IMR-90 (cell line): ENCODE data around the gene NACC1. TPM values are rescaled to one million over a fixed set of nuclear protein-coding genes. Genes with fewer than 3 reads are reported as not detected.

Experiments used
- ATAC-seq: fragments of 200-7000 bp; cut with Tn5 transposase; 2 replicates; pipeline ENCODE4 v1.9.1; 2020; ENCODE audit warnings: low read depth, mild to moderate bottlenecking, moderate library complexity
- BruUV-seq: library from RNA; stranded (reverse); fragments of 400-500 nt; replicated peaks from 2 replicates; lab custom pipeline; 2021; lab: Mats Ljungman, UMichigan
- CTCF ChIA-PET: fragments of 300-600 bp; formaldehyde crosslinking; extraction: SDS; loops from one replicate; lab custom pipeline; 2021; ENCODE audit warnings: antibody characterized with exemption; lab: Yijun Ruan, JAX
- POLR2A ChIA-PET: fragments of 300-600 bp; sonication (Branson Sonifier 250); formaldehyde crosslinking; loops from one replicate; lab custom pipeline; 2022; ENCODE audit warnings: antibody characterized with exemption; ENCODE audit not compliant: unreplicated experiment; lab: Charles Lee
- DNase-seq: peaks from one replicate; pipeline ENCODE4 v3.0.0; 2013
- H2AFZ ChIP-seq: replicated peaks from 2 replicates; pipeline ENCODE3; 2013; ENCODE audit warnings: low read length, mild to moderate bottlenecking; ENCODE audit not compliant: poor library complexity
- H2AK5ac ChIP-seq: 2 replicates; pipeline ENCODE4 v1.6.1; 2013; ENCODE audit warnings: low read depth, low read length, inconsistent platforms
- H2AK9ac ChIP-seq: replicated peaks from 2 replicates; pipeline ENCODE3; 2013; ENCODE audit warnings: mild to moderate bottlenecking, low read depth, low read length, moderate library complexity; ENCODE audit not compliant: poor library complexity
- H2BK120ac ChIP-seq: 2 replicates; pipeline ENCODE4 v1.6.1; 2013; ENCODE audit warnings: low read depth, low read length, inconsistent platforms
- H2BK15ac ChIP-seq: 3 replicates; pipeline ENCODE4 v1.6.1; 2013; ENCODE audit warnings: low read depth, low read length, inconsistent platforms
- H2BK20ac ChIP-seq: 2 replicates; pipeline ENCODE4 v1.6.1; 2013; ENCODE audit warnings: low read depth, mild to moderate bottlenecking, inconsistent platforms, low read length, moderate library complexity
- H2BK5ac ChIP-seq: 2 replicates; pipeline ENCODE4 v1.6.1; 2013; ENCODE audit warnings: mild to moderate bottlenecking, low read depth, low read length, inconsistent platforms; ENCODE audit not compliant: poor library complexity, severe bottlenecking
- H3K14ac ChIP-seq: replicated peaks from 2 replicates; pipeline ENCODE4 v1.6.1; 2013; ENCODE audit warnings: low read depth, low read length, inconsistent platforms
- H3K18ac ChIP-seq: 2 replicates; pipeline ENCODE4 v1.6.1; 2013; ENCODE audit warnings: low read depth, low read length, control low read depth
- H3K23ac ChIP-seq: 2 replicates; pipeline ENCODE4 v1.6.1; 2013; ENCODE audit warnings: low read depth, low read length, inconsistent platforms
- H3K27ac ChIP-seq: 2 replicates; pipeline ENCODE4 v1.5.1; 2013; ENCODE audit warnings: mild to moderate bottlenecking, control low read depth, low read length; ENCODE audit not compliant: insufficient read depth
- H3K27me3 ChIP-seq: 2 replicates; pipeline ENCODE4 v1.6.1; 2013; ENCODE audit warnings: low read length; ENCODE audit not compliant: control insufficient read depth, insufficient read depth
- H3K36me3 ChIP-seq: 2 replicates; pipeline ENCODE4 v1.6.1; 2013; ENCODE audit warnings: low read length, mixed read lengths; ENCODE audit not compliant: control insufficient read depth, insufficient read depth
- H3K4ac ChIP-seq: 2 replicates; pipeline ENCODE4 v1.6.1; 2013; ENCODE audit warnings: low read depth, low read length, inconsistent platforms
- H3K4me1 ChIP-seq: 2 replicates; pipeline ENCODE4 v1.6.1; 2013; ENCODE audit warnings: low read length, mixed read lengths; ENCODE audit not compliant: control insufficient read depth, insufficient read depth
- H3K4me2 ChIP-seq: 2 replicates; pipeline ENCODE4 v1.6.1; 2013; ENCODE audit warnings: low read depth, mild to moderate bottlenecking, control low read depth, low read length, moderate library complexity
- H3K4me3 ChIP-seq: 2 replicates; pipeline ENCODE4 v1.5.1; 2013; ENCODE audit warnings: low read depth, mild to moderate bottlenecking, control low read depth, low read length, moderate library complexity; ENCODE audit not compliant: insufficient read depth
- H3K56ac ChIP-seq: 2 replicates; pipeline ENCODE4 v1.6.1; 2013; ENCODE audit warnings: low read length, inconsistent platforms; ENCODE audit not compliant: insufficient read depth; ENCODE audit errors: extremely low read depth
- H3K79me1 ChIP-seq, 2 experiments: 2 replicates each; pipeline ENCODE4 v1.6.1; 2013; ENCODE audit warnings: low read length in 2 of 2, inconsistent platforms in 1 of 2, low read depth in 1 of 2
- H3K9ac ChIP-seq: 2 replicates; pipeline ENCODE4 v1.6.1; 2013; ENCODE audit warnings: low read depth, low read length, control low read depth
- H3K9me1 ChIP-seq: 2 replicates; pipeline ENCODE4 v1.6.1; 2013; ENCODE audit warnings: low read length, inconsistent platforms; ENCODE audit not compliant: insufficient read depth
- H3K9me3 ChIP-seq: 2 replicates; pipeline ENCODE4 v1.6.1; 2013; ENCODE audit warnings: low read length; ENCODE audit not compliant: control insufficient read depth, insufficient read depth
- H4K20me1 ChIP-seq: 2 replicates; pipeline ENCODE4 v1.6.1; 2013; ENCODE audit warnings: low read length, inconsistent platforms; ENCODE audit not compliant: insufficient read depth
- H4K5ac ChIP-seq: 2 replicates; pipeline ENCODE4 v1.6.1; 2013; ENCODE audit warnings: mild to moderate bottlenecking, low read depth, low read length, control low read depth
- H4K8ac ChIP-seq, 2 experiments: 2 replicates each; pipeline ENCODE4 v1.6.1; 2013; ENCODE audit warnings: low read depth in 2 of 2, low read length in 2 of 2, control low read depth in 1 of 2, inconsistent platforms in 1 of 2
- H4K91ac ChIP-seq: 2 replicates; pipeline ENCODE4 v1.6.1; 2013; ENCODE audit warnings: low read depth, low read length, inconsistent platforms; ENCODE audit not compliant: insufficient read depth
- BHLHE40 ChIP-seq: fragments of 150-350 bp; IDR thresholded peaks from 2 replicates; pipeline ENCODE4 v1.6.1; 2016; ENCODE audit warnings: mild to moderate bottlenecking, low read depth, low read length
- CEBPB ChIP-seq: IDR thresholded peaks from 2 replicates; pipeline ENCODE4 v1.6.1; 2012; ENCODE audit warnings: low read depth, low read length, improper control_type of control experiment
- CHD1 ChIP-seq: IDR thresholded peaks from 2 replicates; pipeline ENCODE4 v1.6.1; 2012; ENCODE audit warnings: low read depth, low read length, improper control_type of control experiment
- ELK1 ChIP-seq: fragments of 150-350 bp; IDR thresholded peaks from 2 replicates; pipeline ENCODE4 v1.6.1; 2016; ENCODE audit warnings: low read depth, mild to moderate bottlenecking, low read length, moderate library complexity, borderline replicate concordance
- MAFK ChIP-seq: IDR thresholded peaks from 2 replicates; pipeline ENCODE4 v1.6.1; 2012; ENCODE audit warnings: low read depth, low read length, improper control_type of control experiment
- MAZ ChIP-seq: IDR thresholded peaks from 2 replicates; pipeline ENCODE4 v1.6.1; 2012; ENCODE audit warnings: low read depth, mild to moderate bottlenecking, low read length, improper control_type of control experiment, moderate library complexity, borderline replicate concordance
- MXI1 ChIP-seq: IDR thresholded peaks from 2 replicates; pipeline ENCODE4 v1.6.1; 2012; ENCODE audit warnings: low read depth, mild to moderate bottlenecking, low read length, moderate library complexity, borderline replicate concordance
- POLR2A ChIP-seq: IDR thresholded peaks from 2 replicates; pipeline ENCODE4 v1.6.1; 2012; ENCODE audit warnings: mild to moderate bottlenecking, low read depth, low read length
- RAD21 ChIP-seq: IDR thresholded peaks from 2 replicates; pipeline ENCODE4 v1.6.1; 2012; ENCODE audit warnings: low read length, improper control_type of control experiment
- RCOR1 ChIP-seq: IDR thresholded peaks from 2 replicates; pipeline ENCODE4 v1.6.1; 2012; ENCODE audit warnings: mild to moderate bottlenecking, low read length, improper control_type of control experiment; ENCODE audit not compliant: insufficient replicate concordance
- SMC3 ChIP-seq: fragments of 150-350 bp; IDR thresholded peaks from 2 replicates; pipeline ENCODE4 v1.6.1; 2016; ENCODE audit warnings: low read depth, mild to moderate bottlenecking, antibody characterized with exemption, low read length, moderate library complexity
- USF2 ChIP-seq: fragments of 150-350 bp; IDR thresholded peaks from 2 replicates; pipeline ENCODE4 v1.6.1; 2017; ENCODE audit warnings: mild to moderate bottlenecking, antibody characterized with exemption, low read length, low read depth
- WGBS, 2 experiments: methylation state at CpG; one replicate each; pipeline versions ENCODE4 v1.1.5 to v1.1.7; 2013; ENCODE audit warnings: missing lambda C conversion rate in 2 of 2; ENCODE audit not compliant: insufficient read length in 1 of 2; ENCODE audit errors: extremely low coverage in 2 of 2; 5-methylcytosine and 5-hydroxymethylcytosine counted together
- dilution Hi-C: fragments of 300-500 bp; cut with HindIII; formaldehyde crosslinking; loops from one replicate; pipeline ENCODE4 v1.14.3; 2018; ENCODE audit warnings: low sequenced_read_pairs; ENCODE audit not compliant: unreplicated experiment
- in situ Hi-C: fragments of 300-500 bp; cut with MboI; formaldehyde crosslinking; loops from 3 replicates; pipeline ENCODE4 v1.14.3; 2019; ENCODE audit warnings: low sequenced_read_pairs, inconsistent platforms, mixed read lengths
- intact Hi-C: fragments of 100-400 bp; cut with micrococcal nuclease; formaldehyde crosslinking; loops from 2 replicates; pipeline ENCODE4 v1.10.0; 2022
- polyA plus RNA-seq, 3 experiments: library from polyadenylated mRNA; depleted of rRNA; stranded (reverse); fragments of >200 nt; gene quantifications; 2 replicates each; pipeline ENCODE4 v1.2.3, GENCODE V29; 2012; ENCODE audit warnings: low replicate concordance in 1 of 3
- total RNA-seq: library from RNA; depleted of rRNA; stranded (reverse); fragments of >200 nt; gene quantifications from 2 replicates; pipeline ENCODE4 v1.2.3, GENCODE V29; 2012
- TF ChIP-seq, protein P1 (sequence below): conservative IDR thresholded peaks from 2 replicates; pipeline ENCODE4 v1.5.1; 2012; ENCODE audit warnings: mild to moderate bottlenecking, low read depth, low read length, improper control_type of control experiment

NACC1 gene
- total and polyA plus RNA-seq, 2 of the 4 experiments (the other 2 are of a cell fraction) = 42.5 to 181 TPM

- peak overlapping the region; percentile 94 for H3K23ac ChIP-seq
- H2BK120ac ChIP-seq = peak overlapping the region; percentile 99
- peak overlapping the region; percentile 93 to 96 for H4K8ac ChIP-seq
- H3K9me3 ChIP-seq = no peaks in the 10 kb centered on the region
- H3K4me3 ChIP-seq = no peak overlapping the region
- H3K56ac ChIP-seq = peak overlapping the region; percentile 96
- peak; percentile 83 for DNase-seq
- H2BK15ac ChIP-seq = peak overlapping the region; percentile 99; the same call in 2 of the 3 replicates
- intact Hi-C loops (loop anchor here (1.0 to 5.0 kb wide), 2 partner anchors 8 to 44 kb away; no protein-coding TSS in a partner anchor), dilution Hi-C loops (no loop called here), in situ Hi-C loops (no loop called here)
- peak overlapping the region; percentile 89 for H2AFZ ChIP-seq
- 0% methylated on average over 7 of the region's 20 CpGs; no CpG with 5 or more reads in 1 of the 2 experiments for WGBS, 2 experiments
- ChIA-PET CTCF (interaction anchor here (0.9 kb wide), 1 partner anchor 99 kb away, joined by 3 read pairs; no protein-coding TSS in a partner anchor), POLR2A (interaction anchor here (0.6 to 1.4 kb wide), 3 partner anchors 10 to 11 kb away, joined by 3 to 4 read pairs (median 4); no protein-coding TSS in a partner anchor)
- H2BK5ac ChIP-seq = peak overlapping the region; percentile 96
- H4K91ac ChIP-seq = peak overlapping the region; percentile 93
- H3K9ac ChIP-seq = peak overlapping the region; percentile 71
- peak overlapping the region; percentile 98 for H2AK5ac ChIP-seq
- H4K5ac ChIP-seq = peak overlapping the region; percentile 94
- peak overlapping the region; percentile 98 for H3K27ac ChIP-seq
- peak overlapping the region; percentile 97 for H3K14ac ChIP-seq
- peak overlapping the region; percentile 99 for H2AK9ac ChIP-seq
- H3K4ac ChIP-seq = peak overlapping the region; percentile 99
- no peaks in the 10 kb centered on the region for H3K27me3 ChIP-seq
- H3K4me1 ChIP-seq = peaks cover 28% of the 10 kb centered on the region
- peak overlapping the region; percentile 80 for H3K4me2 ChIP-seq
- H2BK20ac ChIP-seq = peak overlapping the region; percentile 97
- H3K9me1 ChIP-seq = peaks cover 3% of the 10 kb centered on the region; the same call in 1 of the 2 replicates
- H4K20me1 ChIP-seq = no peaks in the 10 kb centered on the region
- peak overlapping the region; percentile 87 for H3K18ac ChIP-seq
- ATAC-seq = peak; percentile 53
- H3K36me3 ChIP-seq = no peaks in the 10 kb centered on the region
- peaks cover 0 to 41% of the 10 kb centered on the region in 2 experiments; a peak in 2 of 4 replicates for H3K79me1 ChIP-seq
- BruUV-seq = no TSS peak
- peak; percentile 72 for TF ChIP-seq RCOR1
- TF ChIP-seq MAZ = peak; percentile 78
- TF ChIP-seq ELK1 = no peak
- TF ChIP-seq, protein P1, sequence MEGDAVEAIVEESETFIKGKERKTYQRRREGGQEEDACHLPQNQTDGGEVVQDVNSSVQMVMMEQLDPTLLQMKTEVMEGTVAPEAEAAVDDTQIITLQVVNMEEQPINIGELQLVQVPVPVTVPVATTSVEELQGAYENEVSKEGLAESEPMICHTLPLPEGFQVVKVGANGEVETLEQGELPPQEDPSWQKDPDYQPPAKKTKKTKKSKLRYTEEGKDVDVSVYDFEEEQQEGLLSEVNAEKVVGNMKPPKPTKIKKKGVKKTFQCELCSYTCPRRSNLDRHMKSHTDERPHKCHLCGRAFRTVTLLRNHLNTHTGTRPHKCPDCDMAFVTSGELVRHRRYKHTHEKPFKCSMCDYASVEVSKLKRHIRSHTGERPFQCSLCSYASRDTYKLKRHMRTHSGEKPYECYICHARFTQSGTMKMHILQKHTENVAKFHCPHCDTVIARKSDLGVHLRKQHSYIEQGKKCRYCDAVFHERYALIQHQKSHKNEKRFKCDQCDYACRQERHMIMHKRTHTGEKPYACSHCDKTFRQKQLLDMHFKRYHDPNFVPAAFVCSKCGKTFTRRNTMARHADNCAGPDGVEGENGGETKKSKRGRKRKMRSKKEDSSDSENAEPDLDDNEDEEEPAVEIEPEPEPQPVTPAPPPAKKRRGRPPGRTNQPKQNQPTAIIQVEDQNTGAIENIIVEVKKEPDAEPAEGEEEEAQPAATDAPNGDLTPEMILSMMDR = no peak
- TF ChIP-seq MAFK = no peak
- TF ChIP-seq CEBPB = peak; percentile 20; the same call in 1 of the 2 replicates
- peak; percentile 48; the same call in 1 of the 2 replicates for TF ChIP-seq BHLHE40
- peak; percentile 33; the same call in 1 of the 2 replicates for TF ChIP-seq RAD21
- no peak for TF ChIP-seq USF2
- TF ChIP-seq MXI1 = no peak
- no peak for TF ChIP-seq SMC3
- no peak for TF ChIP-seq CHD1
- TF ChIP-seq POLR2A = no peak
These were observed 45.7 kb downstream of the NACC1 start for GRCh38 chr19:13163609-13164342.
